Muscle of arm (tissue), 12 donors: Measurements from ENCODE around the gene HPD. TPM values are rescaled to one million over a fixed set of nuclear protein-coding genes. Genes with fewer than 3 reads are reported as not detected.
A peak's percentile ranks its signal among the peaks of the same experiment; 100 is the strongest.
"Not testable (repeated sequence)": the region's sequence is repeated elsewhere in the genome, so short reads cannot be mapped to it uniquely, and the experiment has no call there.

Experiments
- DNase-seq: peaks from one replicate; pipeline ENCODE4 v3.0.0-alpha.2; 2013
- polyA plus RNA-seq, 12 donors: library from polyadenylated mRNA; unstranded; fragments of 120-200 nt; gene quantifications; one replicate each; pipeline ENCODE4 v1.2.1, GENCODE V29; 2013; ENCODE audit not compliant: insufficient read length in 12 of 12

The HPD gene
- polyA plus RNA-seq, 12 donors: 0.13 to 0.67 (median 0.22) TPM; not detected in 7

GRCh38 chr12:121866331-121866730 is 7.7 kb upstream of the HPD start:
- DNase-seq: peak; percentile 32

- DNase-seq: no peak
These were observed 3.1 kb upstream of the HPD start for GRCh38 chr12:121861636-121862254.

DNA sequence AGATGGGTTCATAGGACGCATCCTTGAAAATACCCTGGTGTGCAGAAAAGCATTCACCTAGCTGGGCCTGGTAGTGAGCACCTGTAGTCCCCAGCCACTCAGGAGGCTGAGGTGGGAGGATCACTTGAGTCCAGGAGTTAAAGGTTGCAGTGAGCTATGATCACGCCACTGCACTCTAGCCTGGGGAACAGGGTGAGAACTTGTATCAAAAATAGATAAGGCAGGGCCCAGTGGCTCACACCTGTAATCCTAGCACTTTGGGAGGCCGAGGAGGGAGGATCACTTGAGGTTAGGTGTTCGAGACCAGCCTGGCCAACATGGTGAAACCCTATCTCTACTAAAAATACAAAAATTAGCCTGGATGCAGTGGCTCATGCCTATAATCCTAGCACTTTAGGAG is 2.0 kb upstream of the HPD start:
- DNase-seq: not testable (repeated sequence)

- no peak for DNase-seq
These were observed 1.6 kb upstream of the HPD start for GRCh38 chr12:121860257-121860656.

DNA sequence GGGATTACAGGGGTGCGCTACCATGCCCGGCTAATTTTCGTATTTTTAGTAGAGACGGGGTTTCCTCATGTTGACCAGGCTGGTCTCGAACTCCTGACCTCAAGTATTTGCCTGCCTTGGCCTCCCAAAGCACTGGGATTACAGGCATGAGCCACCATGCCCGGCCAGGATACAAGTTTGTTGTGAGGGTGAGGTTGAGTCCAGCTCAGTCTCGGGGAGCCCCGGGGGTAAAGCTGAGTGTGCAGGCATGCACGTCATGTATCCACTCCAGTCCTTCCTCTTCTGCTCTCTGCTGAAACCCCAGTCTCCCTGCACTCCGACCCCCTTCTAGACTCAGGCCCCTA is 369 bp downstream of the HPD start:
- no peak for DNase-seq

DNA sequence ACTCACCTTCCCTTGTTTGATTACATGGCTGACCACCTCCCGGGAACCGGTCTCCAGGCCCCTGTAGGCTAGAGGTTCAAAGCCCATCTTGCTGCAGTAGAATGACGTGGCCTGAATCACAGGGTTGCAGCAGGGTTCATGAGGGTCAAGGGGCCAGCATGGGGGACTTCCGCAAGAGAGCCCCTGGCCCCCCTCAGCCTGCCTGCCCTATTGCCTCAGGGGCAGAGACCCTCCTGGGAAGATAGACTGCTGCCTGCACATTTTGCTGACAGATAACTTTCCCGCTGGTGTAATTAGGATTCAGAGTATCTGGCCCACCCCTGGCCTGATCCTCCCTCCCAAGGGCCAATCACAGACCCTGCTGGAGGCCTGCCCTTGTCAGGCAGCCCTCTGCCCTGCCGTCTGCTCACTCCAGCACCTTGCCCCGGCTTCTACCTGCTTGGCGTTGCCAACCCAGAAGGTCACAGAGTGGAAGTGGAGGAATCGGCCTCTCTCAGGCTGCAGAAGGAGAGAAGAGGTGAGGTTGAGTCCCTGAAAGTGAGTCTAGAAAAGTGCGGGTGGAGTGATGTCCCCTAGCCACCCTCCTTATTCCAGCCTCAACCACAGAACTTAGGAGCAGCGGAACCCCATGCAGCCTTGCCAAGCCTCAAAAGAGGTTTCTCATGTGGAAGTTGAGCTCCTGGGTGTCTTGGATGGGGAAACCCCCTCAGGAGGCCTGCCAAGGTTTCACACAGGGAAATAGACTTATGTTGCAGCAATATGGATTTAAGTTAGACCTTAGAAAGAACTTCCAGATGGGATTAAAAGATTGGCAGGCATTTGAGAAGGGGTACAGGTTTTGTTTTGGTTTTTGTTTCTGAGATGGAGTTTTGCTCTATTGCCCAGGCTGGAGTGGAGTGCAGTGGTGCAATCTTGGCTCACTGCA is 1.1 kb downstream of the HPD start:
- no peak for DNase-seq

DNA sequence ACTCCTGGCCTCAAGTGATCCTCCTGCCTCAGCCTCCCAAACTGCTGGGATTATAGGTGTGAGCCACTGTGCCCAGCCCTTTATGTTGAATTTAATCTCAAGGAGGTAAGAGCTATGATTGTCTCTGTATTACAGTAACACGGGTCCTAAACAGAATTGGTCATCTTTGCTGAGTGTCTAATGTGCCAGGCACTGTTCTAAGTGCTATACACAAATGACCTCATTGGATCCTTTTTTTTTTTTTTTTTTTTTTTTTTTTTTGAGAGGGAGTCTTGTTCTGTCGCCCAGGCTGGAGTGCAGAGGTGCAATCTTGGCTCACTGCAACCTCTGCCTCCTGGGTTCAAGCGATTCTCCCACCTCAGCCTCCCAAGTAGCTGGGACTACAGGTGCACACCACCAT is 6.3 kb downstream of the HPD start:
- DNase-seq: not testable (repeated sequence)

GRCh38 chr12:121849665-121850064 is 9.0 kb downstream of the HPD start:
- DNase-seq: no peak

DNA sequence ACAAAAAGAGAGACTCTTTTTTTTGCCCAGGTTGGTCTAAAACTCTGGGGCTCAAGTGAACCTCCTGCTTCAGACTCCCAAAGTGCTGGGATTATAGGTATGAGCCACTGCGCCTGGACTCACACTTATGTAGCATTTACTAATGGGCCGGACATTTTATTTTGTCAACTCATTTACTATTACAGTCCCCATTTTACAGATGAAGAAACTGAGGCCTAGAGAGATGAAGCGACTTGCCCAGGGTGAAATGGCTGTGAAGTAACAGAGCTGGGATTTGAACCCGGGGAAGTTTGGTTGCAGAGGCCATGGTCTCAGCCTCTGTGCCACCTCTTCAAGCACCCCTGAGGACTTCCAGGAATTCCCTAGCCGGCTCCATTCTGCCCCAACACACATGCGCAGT is 9.4 kb downstream of the HPD start:
- DNase-seq: no peak

DNA sequence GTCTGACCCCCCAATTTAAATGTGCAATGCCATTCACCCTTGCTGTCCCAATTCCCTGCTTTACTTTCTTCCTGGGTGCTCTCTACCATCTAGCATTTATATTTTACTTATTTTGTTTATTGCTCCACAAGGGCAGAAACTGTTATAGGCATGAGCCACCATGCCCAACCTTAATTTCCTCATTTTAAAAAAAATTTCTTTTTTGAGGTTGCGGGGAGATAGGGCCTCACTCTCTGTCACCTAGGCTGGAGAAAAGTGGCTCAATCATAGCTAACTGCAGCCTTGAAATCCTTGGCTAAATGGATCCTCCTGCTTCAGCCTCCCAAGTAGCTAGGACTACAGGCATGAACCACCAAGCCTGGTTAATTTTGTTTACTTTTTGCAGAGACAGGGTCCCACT is 13.0 kb downstream of the HPD start:
- no peak for DNase-seq

GRCh38 chr12:121843236-121843982 is 15.2 kb downstream of the HPD start:
- no peak for DNase-seq

DNA sequence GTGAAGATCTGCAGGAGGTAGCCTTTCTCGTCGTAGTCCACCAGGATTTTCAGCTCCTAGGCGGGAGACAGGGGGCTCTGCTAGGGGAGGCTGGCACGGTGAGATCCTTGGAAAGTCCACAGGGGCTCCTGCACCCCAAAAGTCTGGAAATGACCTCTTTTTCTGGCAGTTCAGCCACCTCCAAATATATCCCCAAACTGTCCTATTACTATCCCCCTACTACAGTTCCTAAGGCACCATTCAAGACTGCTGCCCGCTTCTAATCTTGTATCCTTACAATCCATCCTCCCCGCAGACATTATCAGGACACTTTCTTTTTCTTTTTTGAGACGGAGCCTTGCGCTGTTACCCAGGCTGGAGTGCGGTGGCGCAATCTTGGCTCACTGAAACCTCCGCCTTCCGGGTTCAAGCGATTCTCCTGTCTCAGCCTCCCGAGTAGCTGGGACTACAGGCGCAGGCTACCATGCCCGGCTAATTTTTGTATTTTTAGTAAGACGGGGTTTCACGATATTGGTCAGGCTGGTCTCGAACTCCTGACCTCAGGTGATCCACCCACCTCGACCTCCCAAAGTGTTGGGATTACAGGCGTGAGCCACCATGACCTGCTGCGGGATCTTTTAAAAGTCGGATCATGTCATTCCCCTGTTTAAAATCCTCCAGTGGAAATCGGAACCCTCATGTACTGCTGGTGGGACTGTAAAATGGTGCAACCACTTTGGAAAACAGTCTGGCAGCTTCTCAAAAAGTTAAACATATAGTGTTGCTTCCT is 18.5 kb downstream of the HPD start:
- DNase-seq: no peak

- DNase-seq: peak; percentile 91
These were observed 19.3 kb downstream of the HPD start for GRCh38 chr12:121839106-121839992.

GRCh38 chr12:121838126-121838525 is 20.5 kb downstream of the HPD start:
- no peak for DNase-seq

- no peak for DNase-seq
These were observed 21.0 kb downstream of the HPD start for GRCh38 chr12:121837680-121838079.

GRCh38 chr12:121831571-121832245 is 27.0 kb downstream of the HPD start:
- DNase-seq: no peak

GRCh38 chr12:121830588-121831265 is 27.9 kb downstream of the HPD start:
- no peak for DNase-seq

- no peak for DNase-seq
These were observed 28.5 kb downstream of the HPD start for GRCh38 chr12:121830134-121830533.

GRCh38 chr12:121829250-121829918 is 29.3 kb downstream of the HPD start:
- DNase-seq: no peak
